HepG2 (cell line): ENCODE data around the gene FAM228B. TPM values are rescaled to one million over a fixed set of nuclear protein-coding genes. Genes with fewer than 3 reads are reported as not detected.

Source experiments
- ASH2L ChIP-seq: fragments of 300-600, 200-600 bp; sonication (generic); IDR thresholded peaks from 2 replicates; pipeline ENCODE4 v1.7.0; 2017; ENCODE audit warnings: low read depth, mild to moderate bottlenecking, moderate library complexity, mixed read lengths, low read length; ENCODE audit not compliant: insufficient read length
- DR1 ChIP-seq: sonication (generic); formaldehyde crosslinking; IDR thresholded peaks from 2 replicates; pipeline ENCODE4 v1.8.0; 2021; ENCODE audit warnings: mild to moderate bottlenecking, missing genetic modification reagents, inconsistent platforms
- FOXC1 ChIP-seq: sonication (generic); formaldehyde crosslinking; IDR thresholded peaks from 2 replicates; pipeline ENCODE4 v1.8.0; 2022; ENCODE audit warnings: mild to moderate bottlenecking, missing genetic modification reagents, borderline replicate concordance
- KLF15 ChIP-seq: sonication (generic); formaldehyde crosslinking; IDR thresholded peaks from 2 replicates; pipeline ENCODE4 v1.8.1; 2023; ENCODE audit warnings: borderline replicate concordance, mild to moderate bottlenecking, inconsistent platforms, missing genetic modification reagents, mixed read lengths
- NCOA2 ChIP-seq: sonication (generic); formaldehyde crosslinking; IDR thresholded peaks from 2 replicates; pipeline ENCODE4 v1.8.0; 2022; ENCODE audit warnings: inconsistent platforms
- PAF1 ChIP-seq: IDR thresholded peaks from 2 replicates; pipeline ENCODE4 v1.6.1; 2016; ENCODE audit warnings: missing genetic modification reagents, missing compliant biosample characterization
- PBX2 ChIP-seq: IDR thresholded peaks from 2 replicates; pipeline ENCODE4 v1.6.1; 2016; ENCODE audit warnings: control low read depth
- RAD21 ChIP-seq: fragments of 450-650 bp; formaldehyde crosslinking; IDR thresholded peaks from 2 replicates; pipeline ENCODE4 v1.5.0; 2020; ENCODE audit warnings: mild to moderate bottlenecking
- RFX5 ChIP-seq: IDR thresholded peaks from 2 replicates; pipeline ENCODE4 v1.6.1; 2011; ENCODE audit warnings: low read depth, low read length, improper control_type of control experiment
- RFXANK ChIP-seq: IDR thresholded peaks from 2 replicates; pipeline ENCODE4 v1.6.1; 2016
- SAFB2 ChIP-seq: sonication (generic); formaldehyde crosslinking; IDR thresholded peaks from 2 replicates; pipeline ENCODE4 v1.5.1; 2020; ENCODE audit warnings: missing genetic modification reagents, low read depth, mild to moderate bottlenecking, borderline replicate concordance
- THAP11 ChIP-seq: IDR thresholded peaks from 2 replicates; pipeline ENCODE4 v1.6.1; 2016; ENCODE audit warnings: missing biosample characterization, missing genetic modification reagents
- XBP1 ChIP-seq: sonication (generic); formaldehyde crosslinking; IDR thresholded peaks from 2 replicates; pipeline ENCODE4 v1.5.0; 2020; ENCODE audit warnings: missing genetic modification reagents
- ZMYM4 ChIP-seq: sonication (generic); formaldehyde crosslinking; IDR thresholded peaks from 2 replicates; pipeline ENCODE4 v1.8.1; 2023; ENCODE audit warnings: mild to moderate bottlenecking, missing genetic modification reagents
- ZNF44 ChIP-seq: sonication (generic); formaldehyde crosslinking; IDR thresholded peaks from 2 replicates; pipeline ENCODE4 v1.5.1; 2020; ENCODE audit warnings: mild to moderate bottlenecking, missing genetic modification reagents
- ZNF747 ChIP-seq: sonication (generic); formaldehyde crosslinking; IDR thresholded peaks from 2 replicates; pipeline ENCODE4 v1.8.1; 2023; ENCODE audit warnings: missing genetic modification reagents, mild to moderate bottlenecking, borderline replicate concordance
- ZNF768 ChIP-seq: sonication (generic); formaldehyde crosslinking; IDR thresholded peaks from 2 replicates; pipeline ENCODE4 v1.4.0; 2020; ENCODE audit warnings: missing genetic modification reagents
- ZSCAN9 ChIP-seq: IDR thresholded peaks from 2 replicates; pipeline ENCODE4 v1.6.1; 2016; ENCODE audit warnings: borderline replicate concordance
- polyA plus RNA-seq, 8 experiments: library from polyadenylated mRNA; depleted of rRNA in 3 of 8; stranded (reverse) in 7 of 8; unstranded in 1 of 8; fragments of >200 nt; fragmentation: Illumina TruSeq in 4 of 8; extraction: Trizol in 4 of 8; gene quantifications; 2 replicates each; pipeline versions ENCODE4 v1.2.1 to v1.2.3, GENCODE V29; 2011 to 2016; ENCODE audit warnings: low read depth in 4 of 8, missing spikeins in 1 of 8, mixed read lengths in 1 of 8; ENCODE audit not compliant: insufficient read depth in 1 of 8
- total RNA-seq, 5 experiments: library from RNA; depleted of rRNA; stranded (reverse); fragments of >200 nt; fragmentation: Illumina TruSeq; extraction: Trizol; gene quantifications; 2 replicates each; pipeline ENCODE4 v1.2.3, GENCODE V29; 2016; ENCODE audit warnings: low read depth in 1 of 5
- TF ChIP-seq, protein P1 (sequence below): sonication (generic); formaldehyde crosslinking; IDR thresholded peaks from 2 replicates; pipeline ENCODE4 v1.5.0; 2020; ENCODE audit warnings: missing genetic modification reagents
- TF ChIP-seq, protein P2 (sequence below): sonication (generic); formaldehyde crosslinking; IDR thresholded peaks from 2 replicates; pipeline ENCODE4 v1.5.1; 2020; ENCODE audit warnings: missing genetic modification reagents, mild to moderate bottlenecking, borderline replicate concordance
- TF ChIP-seq, protein P3 (sequence below): IDR thresholded peaks from 2 replicates; pipeline ENCODE4 v1.6.1; 2016; ENCODE audit warnings: missing compliant biosample characterization, missing genetic modification reagents, borderline replicate concordance
- TF ChIP-seq, protein P4 (sequence below): IDR thresholded peaks from 2 replicates; pipeline ENCODE4 v1.6.1; 2012; ENCODE audit warnings: low read depth, low read length, improper control_type of control experiment

Gene FAM228B
- total and polyA plus RNA-seq, 2 of the 13 experiments (the other 11 are each of a cell fraction or from before 2014, with no cell fraction given): 0.79 to 1.1 TPM

DNA sequence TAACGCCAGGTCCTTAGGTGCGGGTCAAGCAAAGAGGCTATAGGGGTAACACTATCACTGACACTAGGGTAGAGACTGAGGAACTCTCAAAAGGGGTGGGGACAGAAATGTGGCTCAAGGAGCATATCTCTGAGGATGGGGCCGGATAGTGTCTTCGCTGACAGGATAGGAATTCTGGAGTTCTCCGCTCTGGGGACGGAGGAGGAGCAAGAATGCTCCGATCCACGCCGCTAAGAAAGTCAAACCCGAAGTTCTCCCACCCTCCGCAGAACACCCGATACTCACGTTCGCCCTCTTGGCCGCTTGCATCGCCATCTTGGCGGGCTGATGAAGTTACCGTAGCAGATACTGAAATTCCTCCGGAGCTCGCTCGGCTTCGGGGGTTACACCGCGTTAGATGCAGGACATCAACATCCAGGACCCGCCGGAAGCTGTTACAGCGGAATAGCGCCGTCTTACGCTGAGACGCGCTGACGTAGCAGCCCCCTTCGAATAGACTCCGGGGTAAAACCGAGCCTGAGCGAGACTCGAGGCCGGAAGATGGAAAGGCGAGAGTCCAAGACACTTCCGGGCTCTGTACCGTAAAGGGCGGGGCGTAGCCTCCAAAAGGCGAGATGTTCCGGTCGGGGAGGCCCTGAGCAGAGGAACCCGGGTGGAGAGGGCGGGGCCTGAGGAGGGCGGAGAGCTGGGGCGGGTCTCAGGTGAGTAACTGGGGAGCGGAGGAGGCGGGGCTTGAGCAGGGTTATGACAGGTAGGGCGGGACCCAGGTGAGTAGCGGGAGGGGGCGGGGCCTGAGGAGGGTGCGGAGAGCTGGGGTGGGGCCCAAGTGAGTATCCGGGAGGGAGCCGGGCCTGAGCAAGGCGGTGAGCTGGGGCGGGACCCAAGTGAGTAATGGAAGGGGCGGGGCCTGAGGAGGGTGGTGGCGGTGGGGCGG is 47.1 kb upstream of the FAM228B start, which contains the start of gene SF3B6 (continued):
- TF ChIP-seq FOXC1 (CRISPR knock-in tag) (peak; percentile 26; the same call in 1 of the 2 replicates), RFX5 (no peak), RFXANK (peak; percentile 64; the same call in 1 of the 2 replicates), ASH2L (peak; percentile 99), SAFB2 (peak; percentile 90), PBX2 (peak; percentile 55; the same call in 1 of the 2 replicates), THAP11 (CRISPR knock-in tag) (peak; percentile 98), ZSCAN9 (CRISPR knock-in tag) (peak; percentile 98), ZNF747 (CRISPR knock-in tag) (peak; percentile 98; the same call in 1 of the 2 replicates), ZNF768 (CRISPR knock-in tag) (peak; percentile 84), ZNF44 (CRISPR knock-in tag) (0 out of 2 replicates have a peak, but pooled peaks have one; percentile 24), NCOA2 (peak; percentile 83), RAD21 (peak; percentile 55), DR1 (CRISPR knock-in tag) (peak; percentile 93), PAF1 (CRISPR knock-in tag) (no peak; the same call in 1 of the 2 replicates), ZMYM4 (CRISPR knock-in tag) (peak; percentile 98), KLF15 (peak; percentile 44; the same call in 1 of the 2 replicates), XBP1 (CRISPR knock-in tag) (peak; percentile 48; the same call in 1 of the 2 replicates)
- TF ChIP-seq, protein P1, sequence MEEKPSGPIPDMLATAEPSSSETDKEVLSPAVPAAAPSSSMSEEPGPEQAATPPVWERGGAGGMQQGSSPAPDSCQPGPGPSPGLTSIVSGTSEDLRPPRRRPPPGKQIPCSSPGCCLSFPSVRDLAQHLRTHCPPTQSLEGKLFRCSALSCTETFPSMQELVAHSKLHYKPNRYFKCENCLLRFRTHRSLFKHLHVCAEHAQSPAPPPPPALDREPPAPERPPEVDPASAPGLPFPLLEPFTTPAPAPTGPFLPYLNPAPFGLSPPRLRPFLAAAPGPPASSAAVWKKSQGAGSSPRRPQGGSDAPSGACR (CRISPR knock-in tag): peak; percentile 89; the same call in 1 of the 2 replicates
- TF ChIP-seq, protein P2, sequence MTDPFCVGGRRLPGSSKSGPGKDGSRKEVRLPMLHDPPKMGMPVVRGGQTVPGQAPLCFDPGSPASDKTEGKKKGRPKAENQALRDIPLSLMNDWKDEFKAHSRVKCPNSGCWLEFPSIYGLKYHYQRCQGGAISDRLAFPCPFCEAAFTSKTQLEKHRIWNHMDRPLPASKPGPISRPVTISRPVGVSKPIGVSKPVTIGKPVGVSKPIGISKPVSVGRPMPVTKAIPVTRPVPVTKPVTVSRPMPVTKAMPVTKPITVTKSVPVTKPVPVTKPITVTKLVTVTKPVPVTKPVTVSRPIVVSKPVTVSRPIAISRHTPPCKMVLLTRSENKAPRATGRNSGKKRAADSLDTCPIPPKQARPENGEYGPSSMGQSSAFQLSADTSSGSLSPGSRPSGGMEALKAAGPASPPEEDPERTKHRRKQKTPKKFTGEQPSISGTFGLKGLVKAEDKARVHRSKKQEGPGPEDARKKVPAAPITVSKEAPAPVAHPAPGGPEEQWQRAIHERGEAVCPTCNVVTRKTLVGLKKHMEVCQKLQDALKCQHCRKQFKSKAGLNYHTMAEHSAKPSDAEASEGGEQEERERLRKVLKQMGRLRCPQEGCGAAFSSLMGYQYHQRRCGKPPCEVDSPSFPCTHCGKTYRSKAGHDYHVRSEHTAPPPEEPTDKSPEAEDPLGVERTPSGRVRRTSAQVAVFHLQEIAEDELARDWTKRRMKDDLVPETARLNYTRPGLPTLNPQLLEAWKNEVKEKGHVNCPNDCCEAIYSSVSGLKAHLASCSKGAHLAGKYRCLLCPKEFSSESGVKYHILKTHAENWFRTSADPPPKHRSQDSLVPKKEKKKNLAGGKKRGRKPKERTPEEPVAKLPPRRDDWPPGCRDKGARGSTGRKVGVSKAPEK (CRISPR knock-in tag): peak; percentile 90; the same call in 1 of the 2 replicates
- TF ChIP-seq, protein P3, sequence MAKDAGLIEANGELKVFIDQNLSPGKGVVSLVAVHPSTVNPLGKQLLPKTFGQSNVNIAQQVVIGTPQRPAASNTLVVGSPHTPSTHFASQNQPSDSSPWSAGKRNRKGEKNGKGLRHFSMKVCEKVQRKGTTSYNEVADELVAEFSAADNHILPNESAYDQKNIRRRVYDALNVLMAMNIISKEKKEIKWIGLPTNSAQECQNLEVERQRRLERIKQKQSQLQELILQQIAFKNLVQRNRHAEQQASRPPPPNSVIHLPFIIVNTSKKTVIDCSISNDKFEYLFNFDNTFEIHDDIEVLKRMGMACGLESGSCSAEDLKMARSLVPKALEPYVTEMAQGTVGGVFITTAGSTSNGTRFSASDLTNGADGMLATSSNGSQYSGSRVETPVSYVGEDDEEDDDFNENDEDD (CRISPR knock-in tag): no peak
- TF ChIP-seq, protein P4, sequence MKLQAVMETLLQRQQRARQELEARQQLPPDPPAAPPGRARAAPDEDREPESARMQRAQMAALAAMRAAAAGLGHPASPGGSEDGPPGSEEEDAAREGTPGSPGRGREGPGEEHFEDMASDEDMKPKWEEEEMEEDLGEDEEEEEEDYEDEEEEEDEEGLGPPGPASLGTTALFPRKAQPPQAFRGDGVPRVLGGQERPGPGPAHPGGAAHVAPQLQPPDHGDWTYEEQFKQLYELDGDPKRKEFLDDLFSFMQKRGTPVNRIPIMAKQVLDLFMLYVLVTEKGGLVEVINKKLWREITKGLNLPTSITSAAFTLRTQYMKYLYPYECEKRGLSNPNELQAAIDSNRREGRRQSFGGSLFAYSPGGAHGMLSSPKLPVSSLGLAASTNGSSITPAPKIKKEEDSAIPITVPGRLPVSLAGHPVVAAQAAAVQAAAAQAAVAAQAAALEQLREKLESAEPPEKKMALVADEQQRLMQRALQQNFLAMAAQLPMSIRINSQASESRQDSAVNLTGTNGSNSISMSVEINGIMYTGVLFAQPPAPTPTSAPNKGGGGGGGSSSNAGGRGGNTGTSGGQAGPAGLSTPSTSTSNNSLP: no peak
